ENCODE results near the gene HIP1.
A peak's percentile ranks its signal among the peaks of the same experiment; 100 is the strongest.

HIP1 gene

DNA sequence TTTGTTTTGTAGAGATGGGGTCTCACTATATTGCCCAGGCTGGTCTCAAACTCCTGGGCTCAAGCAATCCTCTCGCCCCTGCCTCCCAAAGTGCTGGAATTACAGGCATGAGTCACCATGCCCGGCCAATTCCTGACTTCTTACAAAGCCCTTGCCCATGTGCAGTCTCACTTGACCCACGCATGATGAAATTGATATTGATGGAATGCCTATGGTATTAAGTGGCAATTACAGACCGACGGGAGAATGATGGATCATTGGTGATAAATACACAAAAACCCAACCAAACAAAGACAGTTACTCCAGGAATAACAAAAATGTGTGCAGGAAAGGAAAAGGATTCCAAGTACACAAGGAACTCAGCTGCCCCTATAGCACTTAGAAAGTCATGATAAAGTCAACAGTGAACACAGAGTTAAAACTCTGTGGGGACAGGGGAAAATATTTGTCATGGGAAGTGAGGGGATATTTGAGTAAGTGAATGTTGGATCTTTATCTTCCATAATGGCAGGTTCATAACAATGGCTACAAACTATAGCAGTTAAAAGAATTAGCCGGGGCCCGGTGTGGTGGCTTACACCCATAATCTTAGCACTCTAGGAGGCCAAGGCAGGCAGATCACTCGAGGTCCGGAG is 21.6 kb downstream of the HIP1 start:
- Histone ChIP-seq H3K9ac (no peak overlapping the region), H3K4me2 (no peak overlapping the region), H3K27ac (no peak overlapping the region), H3K27me3 (no peaks in the 10 kb centered on the region), H3K4me3 (no peak overlapping the region), H3K9me3 (no peaks in the 10 kb centered on the region), H3K4me1 (peaks cover 50% of the 10 kb centered on the region), H3K36me3 (peaks cover 14% of the 10 kb centered on the region; the same call in 1 of the 2 replicates), H4K20me1 (no peaks in the 10 kb centered on the region)
- TF ChIP-seq Cebpa-rat (IDR thresholded peaks at IDR 0.05) = no peak

GRCh38 chr7:75715864-75716263 is 22.9 kb downstream of the HIP1 start:
- Histone ChIP-seq H3K4me3 (no peak overlapping the region), H3K9me3 (no peaks in the 10 kb centered on the region), H3K36me3 (peaks cover 14% of the 10 kb centered on the region; the same call in 1 of the 2 replicates), H3K27me3 (no peaks in the 10 kb centered on the region), H4K20me1 (no peaks in the 10 kb centered on the region), H3K9ac (no peak overlapping the region), H3K27ac (no peak overlapping the region), H3K4me2 (peak overlapping the region; percentile 30; the same call in 1 of the 2 replicates), H3K4me1 (peaks cover 55% of the 10 kb centered on the region)
- TF ChIP-seq Cebpa-rat (IDR thresholded peaks at IDR 0.05) = no peak

DNA sequence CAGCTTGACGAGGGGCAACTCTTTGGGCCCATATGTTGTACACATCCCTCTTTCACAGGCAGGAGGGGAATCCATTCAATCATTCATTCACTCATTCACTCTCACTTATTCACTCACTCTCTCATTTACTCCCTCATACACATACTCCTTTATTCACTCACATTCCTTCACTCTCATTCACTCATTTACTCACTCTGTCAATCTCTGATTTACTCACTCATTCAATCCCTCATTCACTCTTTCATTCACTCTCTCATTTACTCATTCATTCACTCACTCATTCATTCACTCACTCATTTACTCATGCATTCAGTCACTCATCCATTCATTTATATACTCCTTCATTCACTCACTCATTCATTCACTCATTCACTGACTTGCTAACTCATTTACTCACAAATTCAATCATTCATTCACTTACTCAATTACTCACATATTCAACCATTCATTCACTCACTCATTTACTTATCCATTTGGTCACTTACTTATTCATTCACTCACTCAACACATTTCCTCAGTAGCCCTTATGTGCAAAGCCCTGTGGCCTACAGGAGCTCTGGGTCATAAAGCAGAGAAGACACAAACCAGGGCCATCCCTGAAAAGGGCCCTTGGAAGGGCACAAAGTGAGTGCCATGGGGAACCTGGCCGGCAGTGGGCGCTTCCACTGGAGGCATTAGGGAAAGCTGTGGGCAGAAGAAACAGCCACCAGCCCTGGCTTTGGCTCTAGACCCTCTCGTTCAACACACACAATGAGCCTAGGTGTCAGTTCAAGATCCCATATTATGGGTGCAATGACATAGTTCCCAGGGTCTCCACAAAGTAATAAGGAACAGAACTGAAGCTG is 26.0 kb downstream of the HIP1 start:
- Histone ChIP-seq H3K9ac (peak overlapping the region; percentile 74), H3K4me2 (peak overlapping the region; percentile 82), H3K27ac (peak overlapping the region; percentile 84), H3K4me3 (peak overlapping the region; percentile 50), H4K20me1 (no peaks in the 10 kb centered on the region), H3K27me3 (no peaks in the 10 kb centered on the region), H3K4me1 (peaks cover 61% of the 10 kb centered on the region), H3K36me3 (peaks cover 19% of the 10 kb centered on the region), H3K9me3 (peaks cover 29% of the 10 kb centered on the region)
- TF ChIP-seq Cebpa-rat (IDR thresholded peaks at IDR 0.05) = no peak

GRCh38 chr7:75711656-75712514 is 26.9 kb downstream of the HIP1 start:
- peaks cover 29% of the 10 kb centered on the region for H3K9me3 ChIP-seq
- peak overlapping the region; percentile 50 for H3K4me3 ChIP-seq
- H3K4me2 ChIP-seq = peak overlapping the region; percentile 82
- H4K20me1 ChIP-seq = no peaks in the 10 kb centered on the region
- H3K4me1 ChIP-seq = peaks cover 61% of the 10 kb centered on the region
- H3K36me3 ChIP-seq = peaks cover 10% of the 10 kb centered on the region
- H3K9ac ChIP-seq = peak overlapping the region; percentile 74
- H3K27me3 ChIP-seq = no peaks in the 10 kb centered on the region
- TF ChIP-seq Cebpa-rat (IDR thresholded peaks at IDR 0.05) = no peak
- peak overlapping the region; percentile 84 for H3K27ac ChIP-seq

GRCh38 chr7:75711076-75711475 is 27.7 kb downstream of the HIP1 start:
- no peaks in the 10 kb centered on the region for H3K27me3 ChIP-seq
- no peak for TF ChIP-seq Cebpa-rat (IDR thresholded peaks at IDR 0.05)
- H3K4me3 ChIP-seq = 0 out of 2 replicates have a peak overlapping the region, but pooled peaks have one; percentile 50
- no peaks in the 10 kb centered on the region for H4K20me1 ChIP-seq
- peaks cover 58% of the 10 kb centered on the region for H3K4me1 ChIP-seq
- H3K27ac ChIP-seq = peak overlapping the region; percentile 84
- H3K9me3 ChIP-seq = peaks cover 29% of the 10 kb centered on the region
- peaks cover 8% of the 10 kb centered on the region; the same call in 1 of the 2 replicates for H3K36me3 ChIP-seq
- H3K4me2 ChIP-seq = peak overlapping the region; percentile 82
- peak overlapping the region; percentile 74; the same call in 1 of the 2 replicates for H3K9ac ChIP-seq

- no peak overlapping the region for H3K9ac ChIP-seq
- peaks cover 5% of the 10 kb centered on the region; the same call in 1 of the 2 replicates for H3K36me3 ChIP-seq
- peaks cover 10% of the 10 kb centered on the region for H3K4me1 ChIP-seq
- peaks cover 21% of the 10 kb centered on the region for H3K9me3 ChIP-seq
- H4K20me1 ChIP-seq = no peaks in the 10 kb centered on the region
- no peak for TF ChIP-seq Cebpa-rat (IDR thresholded peaks at IDR 0.05)
- H3K4me3 ChIP-seq = no peak overlapping the region
- H3K4me2 ChIP-seq = no peak overlapping the region
- H3K27ac ChIP-seq = no peak overlapping the region
- no peaks in the 10 kb centered on the region for H3K27me3 ChIP-seq
These were observed 33.8 kb downstream of the HIP1 start for GRCh38 chr7:75704928-75705327.

DNA sequence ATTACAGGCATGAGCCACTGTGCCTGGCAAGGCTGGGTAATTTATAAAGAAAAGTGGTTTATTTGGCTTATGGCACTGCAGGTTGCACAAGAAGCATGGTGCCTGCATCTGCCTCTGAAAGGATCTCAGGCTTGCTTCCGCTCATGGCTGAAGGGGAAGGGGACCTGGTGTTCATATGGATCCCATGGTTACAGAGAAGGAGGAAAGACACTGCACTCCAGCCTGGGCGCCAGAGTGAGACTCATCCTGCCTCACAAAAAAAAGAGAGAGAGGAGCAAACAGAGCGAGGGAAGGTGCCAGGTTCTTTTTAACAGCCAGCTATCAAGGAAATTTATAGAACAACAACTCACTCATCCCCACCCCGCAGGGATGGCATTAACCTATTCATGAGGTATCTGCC is 36.2 kb downstream of the HIP1 start:
- H3K4me2 ChIP-seq = no peak overlapping the region
- no peak overlapping the region for H3K9ac ChIP-seq
- H4K20me1 ChIP-seq = no peaks in the 10 kb centered on the region
- H3K4me3 ChIP-seq = no peak overlapping the region
- H3K27ac ChIP-seq = no peak overlapping the region
- H3K4me1 ChIP-seq = peaks cover 33% of the 10 kb centered on the region
- H3K36me3 ChIP-seq = no peaks in the 10 kb centered on the region
- TF ChIP-seq Cebpa-rat (IDR thresholded peaks at IDR 0.05) = no peak
- no peaks in the 10 kb centered on the region for H3K27me3 ChIP-seq
- no peaks in the 10 kb centered on the region for H3K9me3 ChIP-seq

GRCh38 chr7:75699993-75700392 is 38.7 kb downstream of the HIP1 start:
- Histone ChIP-seq H3K9me3 (no peaks in the 10 kb centered on the region), H4K20me1 (no peaks in the 10 kb centered on the region), H3K4me1 (peaks cover 55% of the 10 kb centered on the region), H3K9ac (no peak overlapping the region), H3K4me2 (no peak overlapping the region), H3K27ac (no peak overlapping the region), H3K36me3 (no peaks in the 10 kb centered on the region), H3K4me3 (no peak overlapping the region), H3K27me3 (no peaks in the 10 kb centered on the region)
- no peak for TF ChIP-seq Cebpa-rat (IDR thresholded peaks at IDR 0.05)

- Histone ChIP-seq H3K27ac (0 out of 2 replicates have a peak overlapping the region, but pooled peaks have one; percentile 19), H3K4me3 (no peak overlapping the region), H3K9me3 (no peaks in the 10 kb centered on the region), H3K36me3 (peaks cover under 1% of the 10 kb centered on the region; the same call in 1 of the 2 replicates), H3K27me3 (no peaks in the 10 kb centered on the region), H3K4me2 (peak overlapping the region; percentile 45), H3K9ac (no peak overlapping the region), H4K20me1 (no peaks in the 10 kb centered on the region), H3K4me1 (peaks cover 57% of the 10 kb centered on the region)
- TF ChIP-seq Cebpa-rat (IDR thresholded peaks at IDR 0.05) = no peak
These were observed 40.4 kb downstream of the HIP1 start for GRCh38 chr7:75698358-75698757.
